Esophagus muscularis mucosa (tissue), 4 donors: Measurements from ENCODE around the gene BTNL2.

Source experiments
- EP300 ChIP-seq: sonication (generic); formaldehyde crosslinking; IDR thresholded peaks from one replicate; pipeline ENCODE4 v1.6.1; 2017; ENCODE audit warnings: antibody characterized with exemption
- POLR2A ChIP-seq: fragments of 450-650 bp; IDR thresholded peaks from one replicate; pipeline ENCODE4 v1.6.1; 2017; ENCODE audit warnings: antibody characterized with exemption, moderate library complexity, mild to moderate bottlenecking, low read depth
- POLR2AphosphoS5 ChIP-seq, 2 donors: sonication (generic); formaldehyde crosslinking; IDR thresholded peaks; one replicate each; pipeline ENCODE4 v1.6.1; 2017; ENCODE audit warnings: antibody characterized with exemption in 2 of 2
- TF ChIP-seq, protein P1 (sequence below), 3 experiments: fragments of 200-600 bp in 2 of 3; fragments of 450-650 bp in 1 of 3; sonication (generic) in 2 of 3; IDR thresholded peaks; one replicate each; pipeline ENCODE4 v1.5.1; 2017 to 2019; ENCODE audit warnings: antibody characterized with exemption in 3 of 3, mild to moderate bottlenecking in 2 of 3, moderate library complexity in 1 of 3

DNA sequence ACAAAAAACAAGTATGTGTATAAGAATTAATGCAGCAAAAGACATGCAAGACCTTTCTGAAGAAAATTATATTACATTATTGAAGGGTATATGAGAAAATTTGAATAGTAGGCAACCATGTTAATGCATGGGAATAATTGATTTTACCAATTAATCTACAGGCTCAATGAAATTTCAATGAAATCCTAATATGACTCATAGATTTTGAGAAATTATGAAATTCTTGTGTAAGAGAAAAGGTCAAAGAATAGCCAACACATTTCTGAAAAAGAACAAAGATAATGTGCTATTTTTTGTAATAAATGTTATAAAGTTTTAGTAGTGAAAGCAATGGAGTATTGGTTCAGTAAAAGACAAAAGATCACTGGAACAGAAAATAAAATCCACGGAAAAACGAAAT, 53.6 kb downstream of the BTNL2 start:
- no peak for TF ChIP-seq POLR2A
- no peak for TF ChIP-seq POLR2AphosphoS5 (IDR thresholded peaks at IDR 0.05)
- TF ChIP-seq, protein P1, sequence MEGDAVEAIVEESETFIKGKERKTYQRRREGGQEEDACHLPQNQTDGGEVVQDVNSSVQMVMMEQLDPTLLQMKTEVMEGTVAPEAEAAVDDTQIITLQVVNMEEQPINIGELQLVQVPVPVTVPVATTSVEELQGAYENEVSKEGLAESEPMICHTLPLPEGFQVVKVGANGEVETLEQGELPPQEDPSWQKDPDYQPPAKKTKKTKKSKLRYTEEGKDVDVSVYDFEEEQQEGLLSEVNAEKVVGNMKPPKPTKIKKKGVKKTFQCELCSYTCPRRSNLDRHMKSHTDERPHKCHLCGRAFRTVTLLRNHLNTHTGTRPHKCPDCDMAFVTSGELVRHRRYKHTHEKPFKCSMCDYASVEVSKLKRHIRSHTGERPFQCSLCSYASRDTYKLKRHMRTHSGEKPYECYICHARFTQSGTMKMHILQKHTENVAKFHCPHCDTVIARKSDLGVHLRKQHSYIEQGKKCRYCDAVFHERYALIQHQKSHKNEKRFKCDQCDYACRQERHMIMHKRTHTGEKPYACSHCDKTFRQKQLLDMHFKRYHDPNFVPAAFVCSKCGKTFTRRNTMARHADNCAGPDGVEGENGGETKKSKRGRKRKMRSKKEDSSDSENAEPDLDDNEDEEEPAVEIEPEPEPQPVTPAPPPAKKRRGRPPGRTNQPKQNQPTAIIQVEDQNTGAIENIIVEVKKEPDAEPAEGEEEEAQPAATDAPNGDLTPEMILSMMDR (IDR thresholded peaks at IDR 0.05): no peak
- no peak for TF ChIP-seq EP300
